LNCaP clone FGC (cell line): ENCODE results near the gene CBX6.

ENCODE experiments used
- DNase-seq: peaks from one replicate; pipeline ENCODE4 v3.0.0-alpha.2; 2011; ENCODE audit warnings: low read depth
- H3K4me3 ChIP-seq: 2 replicates; pipeline ENCODE4 v1.5.1; 2011; ENCODE audit warnings: mild to moderate bottlenecking, low read depth, low read length, control low read depth
- CTCF ChIP-seq: IDR thresholded peaks from 2 replicates; pipeline ENCODE4 v1.5.1; 2012; ENCODE audit warnings: mild to moderate bottlenecking; ENCODE audit not compliant: control insufficient read depth, insufficient read depth; ENCODE audit errors: extremely low read depth

CBX6 gene

GRCh38 chr22:38843657-38844314, 28.2 kb downstream of the CBX6 start, which contains the start of gene NPTXR:
NPTXR (minus strand) TSS chr22:38844028.
- no peak for TF ChIP-seq CTCF
- peak within 1 kb of the TSS; percentile 55 for H3K4me3 ChIP-seq
- DNase-seq = no peak

DNA sequence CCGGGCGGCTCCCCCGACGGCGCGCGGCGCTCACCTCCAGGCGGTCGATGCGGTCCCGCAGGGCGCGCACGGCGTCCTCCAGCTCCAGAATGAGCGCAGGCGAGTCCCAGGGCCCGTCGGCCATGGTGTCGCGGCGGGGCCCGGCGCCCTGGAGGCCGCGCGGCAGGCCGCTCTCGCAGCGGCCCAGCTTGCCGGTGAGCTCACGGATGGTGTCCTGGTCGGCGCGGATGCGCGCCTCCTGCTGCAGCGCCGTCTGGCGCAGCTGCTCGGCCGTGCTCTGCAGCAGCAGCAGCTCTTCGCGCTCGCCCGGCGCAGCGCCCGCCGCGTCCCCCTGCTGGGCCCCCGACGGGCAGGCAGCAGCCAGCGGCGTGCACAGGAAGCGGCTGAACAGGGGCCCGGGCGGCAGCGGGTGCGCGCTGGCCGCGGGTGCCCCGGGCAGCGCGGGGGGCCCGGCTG, 28.8 kb downstream of the CBX6 start:
- peak overlapping the region; percentile 55 for H3K4me3 ChIP-seq
- peak; percentile 49 for TF ChIP-seq CTCF
- peak; percentile 15 for DNase-seq

DNA sequence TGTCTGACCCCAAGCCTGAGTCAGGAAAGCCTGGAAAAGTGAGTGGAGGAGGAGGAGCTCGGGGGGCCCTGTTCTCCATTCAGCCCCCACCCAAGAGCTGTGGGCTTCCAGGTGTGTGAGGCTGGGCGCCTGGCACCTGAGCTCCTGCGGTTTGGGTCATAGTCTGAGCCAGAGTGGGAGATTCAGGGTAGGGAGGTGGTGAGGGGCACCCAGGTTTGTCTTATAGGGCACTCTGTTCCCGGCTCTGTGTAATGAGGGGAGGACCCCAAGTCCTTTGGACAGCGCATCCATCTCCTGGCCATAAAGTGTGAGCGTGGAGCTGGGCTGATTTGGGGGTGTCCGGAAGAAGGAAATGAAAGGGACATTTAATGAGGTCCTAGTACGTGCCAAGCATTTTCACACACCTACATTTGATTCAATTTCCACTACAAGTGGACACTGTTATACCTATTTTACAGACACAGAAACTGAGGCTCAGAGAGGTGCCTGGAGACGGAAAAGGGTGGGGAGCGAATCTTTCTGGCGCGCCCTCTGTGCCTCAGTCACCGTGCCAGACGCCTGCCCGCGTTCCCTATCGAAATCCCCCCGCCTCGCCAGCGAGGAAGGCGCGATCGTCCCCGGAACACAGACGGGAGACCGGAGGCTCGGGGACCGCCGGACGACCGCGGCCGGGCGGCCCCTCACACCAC, 29.4 kb downstream of the CBX6 start:
- H3K4me3 ChIP-seq = peak overlapping the region; percentile 55

DNA sequence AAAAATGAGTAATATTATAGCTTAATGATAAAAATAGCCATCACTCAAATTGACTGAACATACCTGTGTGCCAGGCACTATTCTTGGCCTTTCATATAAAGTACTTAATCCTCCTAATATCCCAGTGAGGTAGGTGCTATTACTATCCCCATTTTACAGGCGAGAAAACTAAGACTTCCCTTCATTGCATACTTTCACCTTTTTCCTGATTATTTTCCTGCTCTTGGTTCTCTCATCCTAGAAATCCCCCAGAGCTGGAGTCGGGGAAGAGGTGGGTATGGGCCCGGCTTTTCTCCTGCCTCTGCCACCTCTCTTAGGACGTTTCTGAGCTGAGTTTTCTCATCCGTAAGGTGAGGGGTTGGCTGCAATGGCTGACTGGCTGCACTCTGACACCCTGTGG, 30.4 kb downstream of the CBX6 start:
- DNase-seq = no peak
- no peak overlapping the region for H3K4me3 ChIP-seq
- no peak for TF ChIP-seq CTCF

More for the DNA sequence above, 29.4 kb downstream of the CBX6 start:
- DNase-seq = no peak
- no peak for TF ChIP-seq CTCF

GRCh38 chr22:38841211-38841610, 30.8 kb downstream of the CBX6 start:
- no peak for DNase-seq
- no peak overlapping the region for H3K4me3 ChIP-seq
- no peak for TF ChIP-seq CTCF

DNA sequence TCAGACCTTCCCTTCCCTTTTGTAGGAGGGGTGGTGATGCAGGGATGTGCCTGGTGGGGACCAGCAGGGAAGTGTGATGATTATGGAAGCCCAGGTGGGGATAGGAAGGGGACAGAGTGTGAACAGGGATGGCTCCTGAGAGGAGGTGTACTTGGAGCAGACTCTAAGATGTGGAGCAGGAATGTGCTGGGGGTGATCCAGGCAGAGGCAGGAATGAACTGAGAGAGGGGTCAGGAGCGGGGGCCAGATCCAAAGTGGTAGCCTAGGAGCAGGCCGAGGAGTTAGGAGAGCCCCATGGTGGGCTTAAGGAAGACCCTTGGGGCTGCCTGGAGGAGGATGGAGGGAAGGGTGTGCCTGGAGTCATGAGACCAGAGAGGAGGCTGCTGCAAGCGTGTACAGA, 31.9 kb downstream of the CBX6 start:
- TF ChIP-seq CTCF = no peak
- DNase-seq = no peak
- H3K4me3 ChIP-seq = no peak overlapping the region
